NCI-H526 (cell line): Measurements from ENCODE around the gene C1QTNF7.

Experiments
- DNase-seq, 2 experiments: peaks; one replicate each; lab custom pipeline; 2025; lab: John Stamatoyannopoulos, UW

Gene C1QTNF7

DNA sequence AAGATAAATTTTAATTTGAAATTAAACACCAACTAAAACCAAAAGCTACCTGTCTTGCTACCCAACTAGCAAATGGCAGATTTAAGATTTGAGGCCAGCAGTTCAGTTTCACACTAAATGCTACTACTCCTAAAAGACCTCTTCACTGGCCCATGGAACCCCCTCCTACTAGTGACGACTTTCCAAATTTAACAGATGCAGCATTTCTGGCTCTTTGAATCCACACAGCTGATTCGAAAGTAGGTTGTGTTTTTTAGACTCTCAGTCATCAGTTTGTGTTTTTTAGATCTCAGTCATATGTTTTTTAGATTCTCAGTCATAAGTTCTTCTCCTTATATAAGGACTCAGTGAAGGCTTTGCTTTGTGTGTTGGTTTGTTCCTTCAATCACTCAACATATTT lies 30.8 kb downstream of the C1QTNF7 start:
- no peak for DNase-seq

DNA sequence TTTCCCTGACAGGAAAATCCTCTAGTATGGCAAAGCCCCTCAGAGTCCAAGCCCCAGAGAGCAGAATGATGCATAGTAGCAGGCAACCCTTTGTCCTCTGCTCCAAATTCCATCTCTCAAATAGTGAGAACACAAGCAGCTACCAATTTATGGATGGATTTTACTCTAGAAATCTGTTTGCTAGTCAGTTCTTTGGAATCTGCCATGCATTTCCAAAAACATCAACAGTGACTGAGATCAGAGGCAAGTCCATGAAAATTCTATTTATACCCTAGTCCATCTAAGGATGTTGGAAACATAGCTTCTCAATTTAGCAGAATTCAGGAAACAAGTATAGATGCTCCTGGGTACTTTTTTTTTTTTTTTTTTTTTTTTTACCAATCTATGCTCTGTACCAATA lies 31.9 kb downstream of the C1QTNF7 start:
- DNase-seq = no peak

DNA sequence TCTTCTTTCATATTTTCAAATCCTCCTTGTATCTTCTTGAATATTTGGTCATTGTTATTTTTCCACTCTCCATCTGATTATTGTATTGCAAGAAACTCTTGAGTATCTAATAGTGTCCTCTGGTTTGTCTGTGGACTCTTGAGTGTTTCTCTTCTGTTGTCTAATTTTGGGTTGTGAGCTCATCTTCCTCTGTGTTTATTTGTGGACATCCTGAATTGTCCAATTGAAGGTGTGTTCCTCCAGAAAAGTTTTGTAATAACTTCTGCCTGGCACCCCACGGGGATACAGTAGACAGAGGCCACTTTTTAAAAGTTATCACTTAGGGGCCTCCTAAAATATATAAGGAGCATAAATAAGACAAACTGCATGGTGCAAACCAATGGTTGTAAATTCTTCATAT lies 38.8 kb downstream of the C1QTNF7 start:
- no peak for DNase-seq

DNA sequence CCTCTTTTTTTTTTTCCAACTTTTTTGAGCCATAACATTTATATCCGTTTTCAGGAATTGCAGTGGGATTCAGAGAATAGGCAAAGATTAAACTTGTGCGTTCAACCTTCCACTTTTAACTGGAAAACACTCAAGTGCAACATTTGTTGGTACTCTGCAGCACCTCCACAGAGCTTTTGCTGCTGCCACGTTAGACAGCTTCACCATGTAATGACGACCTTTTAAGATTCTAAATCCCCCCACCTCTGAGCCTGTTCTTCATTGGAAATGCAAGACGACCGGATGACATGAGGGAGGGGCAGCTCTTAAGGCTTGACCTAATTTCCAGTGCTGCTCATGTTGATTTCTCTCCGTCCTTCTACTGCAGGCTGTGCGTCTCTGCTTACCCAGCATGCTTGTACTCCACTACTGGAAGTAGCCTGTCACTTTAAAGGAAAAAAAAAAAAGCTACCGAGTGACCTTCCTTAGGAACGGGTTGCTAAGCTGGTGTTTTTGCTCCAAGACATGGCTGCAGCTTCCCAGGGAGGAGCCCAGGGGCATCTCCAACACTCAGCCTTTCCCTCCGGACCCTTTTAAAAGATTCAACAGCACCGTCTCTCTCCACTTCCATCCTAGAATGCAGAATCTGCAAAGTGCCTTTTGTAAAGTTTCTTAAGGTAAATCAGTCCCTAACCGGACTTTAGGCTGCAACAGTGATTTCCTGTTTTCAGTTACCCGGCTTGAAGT lies 41.7 kb downstream of the C1QTNF7 start, which contains the start of gene CC2D2A:
TSS of gene CC2D2A (plus strand) at position 481 of the 726 bp plus-strand sequence. CDS start 6,051 bp downstream, outside the sequence.
- no peak for DNase-seq

DNA sequence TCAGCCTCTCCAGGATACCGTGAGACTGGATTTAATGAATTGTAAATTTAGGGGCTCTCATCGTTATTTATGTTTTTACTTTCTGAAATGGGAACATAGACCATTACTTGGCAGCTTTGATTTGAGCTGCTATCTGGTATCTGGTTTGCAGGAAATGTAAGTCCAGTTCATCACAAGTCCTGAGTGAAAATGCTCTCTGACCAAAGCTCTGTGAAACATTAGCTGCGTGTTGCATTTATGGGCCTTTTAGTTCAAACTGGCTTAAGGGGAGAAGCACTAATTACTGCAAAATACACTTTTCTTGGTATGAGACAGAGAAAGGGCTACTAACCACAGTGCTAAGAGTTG lies 42.3 kb downstream of the C1QTNF7 start:
- DNase-seq = no peak

DNA sequence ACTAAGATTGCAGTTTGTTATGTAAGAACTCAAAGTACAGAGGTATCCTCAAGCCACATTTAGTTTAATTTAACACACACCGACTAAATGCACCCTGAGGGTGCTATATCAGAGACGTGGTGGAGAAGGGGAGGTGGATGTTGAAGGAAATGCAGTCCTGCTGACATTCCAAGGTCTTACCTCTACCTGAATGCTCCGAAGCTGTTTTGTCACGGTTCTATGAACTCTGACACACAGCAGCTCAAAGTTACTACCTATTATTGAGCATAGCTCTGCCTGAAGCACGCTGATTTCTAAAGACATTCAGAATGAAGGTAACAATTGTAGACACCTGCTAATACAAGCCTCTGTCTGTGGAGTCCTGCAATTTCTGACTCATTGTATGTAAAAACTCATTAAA lies 48.6 kb downstream of the C1QTNF7 start:
- no peak for DNase-seq

DNA sequence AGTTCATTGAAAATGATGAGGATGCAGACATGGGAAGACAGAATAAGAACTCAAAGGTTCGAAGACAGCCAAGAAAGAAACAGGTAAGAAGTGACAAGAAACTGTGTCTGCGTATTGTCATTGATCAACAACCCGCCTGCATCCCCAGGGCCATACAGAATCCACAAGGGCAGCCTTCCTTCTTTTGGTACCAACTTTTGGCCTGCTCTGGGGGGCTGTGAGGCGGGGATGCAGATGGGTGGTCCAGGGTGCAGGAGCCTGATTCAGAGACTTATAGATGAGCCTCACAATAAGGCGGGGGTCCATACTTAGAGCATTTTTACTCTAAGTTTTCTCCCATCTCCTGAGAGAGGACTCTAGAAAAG lies 50.9 kb downstream of the C1QTNF7 start:
- DNase-seq = no peak

DNA sequence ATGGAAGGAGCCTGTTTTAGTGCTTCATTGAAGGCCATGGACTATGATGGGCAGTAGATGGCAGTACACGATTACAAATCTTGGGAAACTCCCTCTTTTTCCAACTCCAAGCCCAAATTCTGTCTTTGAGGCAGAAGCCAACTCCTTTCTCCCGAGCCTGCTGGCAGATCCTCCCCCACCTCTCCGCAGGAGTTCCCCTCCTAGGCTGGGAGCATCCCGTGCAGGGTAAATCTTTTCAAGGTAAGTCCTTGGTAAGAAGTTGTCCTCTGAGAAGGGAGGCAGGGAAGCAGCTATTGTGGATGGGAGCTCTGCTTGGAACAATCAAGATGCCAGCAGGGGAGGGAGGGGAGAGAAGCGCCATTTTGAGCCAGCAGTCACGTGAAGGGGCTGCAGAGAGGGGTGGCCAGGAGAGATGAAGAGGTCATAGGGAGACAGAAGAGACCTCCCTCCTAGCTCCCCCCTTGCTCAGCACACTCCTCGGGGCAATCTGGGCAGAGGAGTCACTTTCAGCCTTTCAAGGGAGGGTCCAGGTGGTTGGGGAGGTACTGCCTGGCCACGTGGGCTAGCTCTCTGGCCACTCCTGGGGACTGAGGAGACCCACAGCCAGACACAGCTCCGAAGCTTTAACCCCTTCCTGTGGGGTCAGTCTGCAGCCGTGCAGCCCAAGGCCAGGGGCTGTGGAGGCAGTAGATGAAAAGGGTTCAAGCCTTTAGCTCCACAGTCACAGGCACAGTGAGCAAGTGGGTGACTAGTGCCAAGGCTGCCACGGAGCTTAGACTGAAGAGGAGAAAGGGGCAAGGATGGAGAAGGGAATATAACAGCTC lies 51.5 kb downstream of the C1QTNF7 start:
- peak; percentile 76 to 87 for DNase-seq

DNA sequence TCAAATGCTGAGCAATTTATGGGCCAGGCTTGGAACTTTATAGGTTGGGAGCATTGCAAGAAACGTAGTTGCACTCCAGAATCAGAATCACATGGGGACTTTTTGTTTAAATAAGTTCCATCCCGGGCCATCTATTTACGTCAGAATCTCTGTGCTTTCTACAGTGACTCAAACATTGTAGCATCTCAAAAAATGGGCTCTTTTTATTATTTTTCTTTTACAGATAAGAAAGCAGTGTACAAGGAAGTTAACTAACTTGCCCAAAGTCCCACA lies 52.0 kb downstream of the C1QTNF7 start:
- DNase-seq = no peak

DNA sequence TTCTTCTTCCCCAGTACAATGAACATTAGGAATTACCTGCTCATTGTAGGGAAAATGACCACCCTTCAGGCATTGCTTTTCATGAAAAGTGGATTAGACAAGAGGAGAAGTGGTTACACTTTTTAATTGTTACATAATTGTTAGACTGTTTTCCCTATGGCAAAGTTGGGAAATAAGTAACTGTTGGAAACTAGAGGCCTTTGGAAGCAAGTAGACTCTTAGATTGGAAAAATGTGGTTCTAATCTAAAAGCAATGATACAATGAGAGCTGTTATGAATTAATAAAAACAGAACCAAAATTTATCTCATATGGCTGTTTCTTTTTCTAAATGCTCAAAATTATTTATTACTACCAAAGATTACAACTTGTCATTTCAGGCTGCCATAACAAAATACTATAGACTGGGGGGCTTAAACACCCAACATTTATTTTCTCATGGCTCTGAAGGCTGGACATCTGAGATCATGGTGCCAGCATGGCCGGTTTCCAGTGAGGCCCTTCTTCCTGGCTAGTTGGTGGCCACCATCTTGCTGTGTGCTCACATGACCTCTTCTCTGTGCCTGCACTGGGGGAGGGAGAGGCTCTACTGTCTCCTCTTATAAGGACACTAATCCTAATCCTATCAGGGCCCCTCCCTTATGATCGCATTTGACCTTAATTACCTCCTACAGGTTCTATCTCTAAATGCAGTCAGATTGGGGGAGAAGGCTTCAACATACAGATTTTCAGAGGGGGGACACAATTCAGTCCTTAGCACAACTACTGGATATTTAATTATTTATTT lies 54.3 kb downstream of the C1QTNF7 start:
- DNase-seq = no peak

DNA sequence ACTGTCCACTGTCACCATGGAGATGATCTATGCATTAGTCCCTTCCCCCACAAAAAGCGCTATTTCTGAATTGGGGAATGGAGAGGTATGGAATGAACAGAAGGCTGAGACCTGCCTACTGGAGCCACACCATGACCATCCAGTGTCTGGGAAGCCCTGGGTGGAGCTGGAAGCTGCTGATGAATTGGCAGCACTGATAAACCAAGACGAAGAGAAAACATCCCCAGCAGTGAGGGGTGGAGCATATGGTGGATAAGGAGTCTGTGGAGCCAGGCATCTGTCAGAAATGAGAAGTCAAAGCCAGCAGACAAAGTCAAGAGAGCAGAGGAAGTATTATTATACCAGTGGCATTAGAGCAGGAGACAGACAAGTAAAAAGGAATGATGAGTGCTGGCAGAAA lies 55.0 kb downstream of the C1QTNF7 start:
- DNase-seq = no peak

DNA sequence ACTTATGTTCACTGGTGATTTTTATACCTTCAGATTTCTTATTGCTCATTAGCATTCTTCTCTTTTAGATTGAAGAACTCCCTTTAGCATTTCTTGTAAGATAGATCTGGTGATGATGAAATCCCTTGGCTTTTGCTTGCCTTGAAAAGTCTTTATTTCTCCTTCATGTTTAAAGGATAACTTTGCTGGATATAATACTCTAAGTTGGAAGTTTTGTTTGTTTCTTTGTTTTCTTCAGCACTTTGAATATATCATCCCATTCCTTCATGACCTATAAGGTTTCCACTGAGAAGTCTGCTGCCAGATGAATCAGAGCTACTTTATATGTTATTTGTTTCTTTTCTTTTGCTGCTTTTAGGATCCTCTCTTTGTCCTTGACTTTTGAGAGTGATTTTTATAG lies 60.3 kb downstream of the C1QTNF7 start:
- DNase-seq = no peak

DNA sequence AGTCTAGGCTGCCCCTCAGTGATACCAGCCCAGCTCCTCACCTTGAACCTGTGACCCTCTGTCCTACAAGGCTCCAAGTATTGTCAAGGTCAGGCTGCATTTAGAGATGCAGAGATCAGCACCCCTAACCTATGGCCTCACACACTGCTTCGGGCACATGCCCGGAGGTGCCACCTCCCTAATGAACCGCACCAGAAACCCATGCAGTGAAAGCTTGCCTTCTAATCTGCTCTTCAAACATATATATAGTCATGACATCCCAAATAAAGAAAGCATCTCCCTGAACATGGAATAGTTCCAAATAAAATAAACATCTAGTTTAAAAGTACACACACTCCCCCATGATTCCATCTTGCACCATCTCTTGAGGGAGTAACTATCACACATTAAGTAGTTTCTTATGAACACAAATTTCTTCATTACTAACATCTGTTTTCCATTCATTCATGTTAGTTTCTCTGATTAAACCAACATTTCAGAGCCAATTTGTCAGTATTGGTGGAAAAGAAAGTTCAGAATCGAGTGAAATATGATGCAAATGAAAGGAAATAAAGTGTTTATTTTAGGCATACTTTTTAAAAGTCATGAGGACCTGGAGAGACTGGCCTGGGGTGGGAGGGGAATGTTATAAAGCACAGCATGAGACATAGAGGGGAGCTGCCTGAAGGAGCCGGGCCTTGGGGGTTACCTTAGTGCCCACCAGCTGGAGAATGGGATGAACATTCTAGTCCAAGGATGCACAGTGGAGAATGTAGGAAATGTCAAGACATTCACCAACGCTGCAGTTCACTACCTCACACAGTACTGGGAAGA lies 61.0 kb downstream of the C1QTNF7 start:
- no peak for DNase-seq

DNA sequence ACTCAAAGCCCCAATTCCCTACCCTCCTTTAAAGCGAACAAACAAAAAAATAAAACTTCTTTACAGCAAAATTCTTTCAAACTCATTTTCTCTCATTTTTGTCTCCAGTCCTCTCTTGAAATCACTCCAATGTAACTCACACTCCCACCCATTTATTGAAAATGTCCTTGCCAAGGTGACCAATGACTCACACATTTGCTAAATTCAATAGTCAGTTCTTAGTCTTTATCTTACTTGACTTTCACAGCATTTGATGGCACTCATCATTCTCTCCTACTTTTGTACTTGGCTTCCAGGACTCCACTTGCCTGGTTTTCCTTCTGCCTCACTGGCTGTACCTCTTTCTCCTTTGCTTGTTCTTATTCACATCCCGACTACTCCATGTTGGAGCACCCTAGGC lies 61.7 kb downstream of the C1QTNF7 start:
- no peak for DNase-seq

DNA sequence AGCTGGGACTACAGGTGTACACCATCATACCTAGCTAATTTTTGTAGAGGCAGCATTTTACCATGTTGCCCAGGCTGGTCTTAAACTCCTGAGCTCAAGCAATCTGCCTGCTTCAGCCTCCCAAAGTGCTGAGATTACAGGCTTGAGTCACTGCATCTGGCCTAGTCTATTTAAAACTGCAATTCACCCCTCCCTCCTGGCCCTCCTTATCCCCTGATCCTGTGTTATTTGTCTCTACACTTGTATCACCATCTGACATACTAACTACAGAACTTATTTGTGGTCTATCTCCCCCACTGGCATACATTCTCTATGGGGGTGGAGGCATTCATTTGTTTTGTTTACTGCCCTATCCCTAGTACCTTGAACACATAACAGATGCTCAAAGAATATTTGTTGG lies 65.6 kb downstream of the C1QTNF7 start:
- no peak for DNase-seq

DNA sequence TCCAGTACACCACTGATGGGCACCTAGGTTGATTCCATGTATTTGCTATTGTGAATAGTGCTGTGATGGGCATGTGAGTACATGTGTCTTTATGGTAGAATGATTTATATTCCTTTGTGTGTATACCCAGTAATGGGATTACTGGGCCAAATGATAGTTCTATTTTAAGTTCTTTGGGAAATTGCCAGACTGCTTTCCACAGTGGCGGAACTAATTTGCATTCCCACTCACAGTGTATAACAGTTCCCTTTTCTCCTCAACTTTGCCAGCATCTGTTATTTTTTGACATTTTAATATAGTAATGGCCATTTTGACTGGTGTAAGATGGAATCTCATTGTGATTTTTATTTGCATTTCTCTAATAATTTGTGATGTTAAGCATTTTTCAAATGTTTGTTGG lies 67.8 kb downstream of the C1QTNF7 start:
- DNase-seq = peak in 1 of 2 experiments; percentile 3
